HG03520 (cell line): ENCODE results near the gene PLIN4.
"Not testable (repeated sequence)": the region's sequence is repeated elsewhere in the genome, so short reads cannot be mapped to it uniquely, and the experiment has no call there.

ENCODE experiments used
- ATAC-seq: cut with Tn5 transposase; IDR thresholded peaks from one replicate; pipeline ENCODE4 v1.9.1; 2021; ENCODE audit warnings: mild to moderate bottlenecking, moderate library complexity; ENCODE audit not compliant: unreplicated experiment

Gene PLIN4

GRCh38 chr19:4518345-4519171 is at the start of gene PLIN4:
Gene PLIN4 (minus strand): TSS chr19:4518486. CDS start chr19:4518272, 214 bp downstream.
- ATAC-seq: no peak

DNA sequence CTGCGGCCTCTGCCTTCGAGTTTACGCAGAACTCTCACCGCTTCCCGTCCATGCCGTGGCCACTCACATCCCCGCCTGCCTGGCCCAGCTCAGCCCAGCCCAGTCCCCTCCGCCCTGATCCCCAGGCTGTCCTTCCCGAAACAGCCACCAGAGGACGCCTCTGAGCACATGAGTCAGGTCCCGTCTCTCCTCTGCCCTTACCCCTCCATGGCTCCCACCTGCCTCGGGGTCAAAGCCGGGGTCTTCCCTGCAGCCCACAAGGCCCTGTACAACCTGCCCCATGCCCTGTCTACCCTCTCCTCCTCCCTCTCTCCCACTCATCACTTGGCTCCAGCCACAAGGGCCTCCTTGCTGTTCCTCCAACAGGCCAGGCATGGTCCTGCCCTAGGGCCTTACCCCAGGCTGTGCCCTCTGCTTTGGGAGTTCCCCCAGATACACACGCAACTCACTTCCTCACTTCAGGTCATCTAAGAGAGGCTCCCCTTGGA is 49.3 kb upstream of the PLIN4 start:
- ATAC-seq: no peak

- ATAC-seq: no peak
These were observed 48.2 kb upstream of the PLIN4 start for GRCh38 chr19:4566402-4567051.

GRCh38 chr19:4563562-4563961 is 45.3 kb upstream of the PLIN4 start:
- not testable (repeated sequence) for ATAC-seq

DNA sequence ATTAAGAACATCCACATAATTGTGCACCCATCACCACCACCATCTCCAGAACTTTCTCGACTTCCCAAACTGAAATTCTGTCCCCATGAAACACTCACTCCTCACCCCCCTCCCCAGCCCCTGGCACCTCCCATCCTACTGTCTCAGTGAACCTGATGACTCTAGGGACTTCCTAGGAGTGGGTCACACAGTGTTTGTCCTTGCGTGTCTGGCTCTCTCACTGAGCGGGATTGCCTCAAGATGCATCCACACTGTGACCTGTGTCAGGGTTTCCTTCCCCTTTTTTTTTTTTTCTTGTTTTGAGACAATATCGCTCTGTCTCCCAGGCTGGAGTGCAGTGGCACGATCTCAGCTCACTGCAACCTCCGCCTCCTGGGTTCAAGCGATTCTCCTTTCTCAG is 43.8 kb upstream of the PLIN4 start:
- ATAC-seq: not testable (repeated sequence)

DNA sequence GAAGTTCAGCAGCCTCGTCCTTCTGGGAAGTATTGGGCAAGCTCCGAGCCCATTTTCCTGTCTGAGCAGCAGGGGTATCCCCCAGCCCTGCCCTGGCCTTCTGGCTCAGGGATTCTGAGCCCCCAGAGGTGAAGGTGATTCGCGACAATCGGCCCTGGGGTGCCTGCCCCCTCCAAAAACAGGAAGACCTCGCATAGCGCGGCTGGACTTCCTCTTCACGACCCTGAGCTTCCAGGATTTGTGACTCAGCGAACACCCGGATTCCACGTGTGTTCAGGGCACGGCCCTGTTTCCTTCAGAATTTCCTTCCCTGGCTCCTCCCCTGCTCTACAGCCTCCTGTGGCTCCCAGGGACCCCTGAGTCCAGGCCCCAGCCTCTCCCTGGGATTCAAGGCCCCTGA is 41.3 kb upstream of the PLIN4 start, which contains the start of gene SEMA6B:
TSS of gene SEMA6B (minus strand) at position 116 of the 400 bp plus-strand sequence. CDS start 1,227 bp downstream, outside the sequence.
- no peak for ATAC-seq

- ATAC-seq: no peak
These were observed 40.0 kb upstream of the PLIN4 start for GRCh38 chr19:4557971-4558941.

DNA sequence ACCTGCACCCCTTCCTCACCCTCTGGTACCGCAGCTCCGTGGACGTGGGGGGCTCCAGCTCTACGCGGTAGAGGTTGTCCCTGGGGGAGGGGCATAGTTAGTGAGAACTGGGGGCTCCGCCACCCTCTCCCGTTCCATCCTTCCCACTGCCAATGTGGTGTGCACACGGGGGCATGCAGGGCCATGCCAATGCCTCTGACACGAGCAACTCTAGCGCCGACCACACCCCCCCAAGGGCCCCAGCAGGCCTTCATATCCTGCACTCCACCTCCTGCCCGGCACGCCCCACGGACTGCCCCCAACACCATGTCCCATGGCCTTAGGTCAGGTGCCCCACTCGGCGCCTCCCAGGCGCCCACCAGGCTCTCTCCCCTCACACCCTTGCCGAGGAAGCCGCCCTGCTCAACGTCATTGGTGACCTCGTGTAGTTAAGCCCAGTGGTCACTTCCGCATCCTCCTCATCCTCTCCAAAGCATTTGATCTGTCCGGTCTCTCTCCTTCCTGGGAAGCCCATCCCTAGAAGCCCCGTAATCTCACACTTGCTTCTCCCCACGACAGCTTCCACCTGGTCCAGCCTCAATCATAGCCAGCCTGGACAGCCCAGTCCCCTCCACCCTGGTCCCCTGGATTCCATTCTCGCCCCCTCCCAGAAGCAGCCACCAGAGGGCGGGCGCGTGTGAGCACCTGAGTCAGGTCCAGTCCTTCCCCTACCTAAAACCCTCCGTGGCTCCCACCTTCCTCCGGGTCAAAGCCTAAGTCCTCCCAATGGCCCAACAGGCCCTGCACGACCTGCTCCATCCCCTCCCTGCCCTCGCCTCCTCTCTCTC is 39.1 kb upstream of the PLIN4 start:
- no peak for ATAC-seq

- ATAC-seq: no peak
These were observed 38.4 kb upstream of the PLIN4 start for GRCh38 chr19:4556597-4557127.

- no peak for ATAC-seq
These were observed 37.6 kb upstream of the PLIN4 start for GRCh38 chr19:4555657-4556561.

- no peak for ATAC-seq
These were observed 36.4 kb upstream of the PLIN4 start for GRCh38 chr19:4554717-4555116.

DNA sequence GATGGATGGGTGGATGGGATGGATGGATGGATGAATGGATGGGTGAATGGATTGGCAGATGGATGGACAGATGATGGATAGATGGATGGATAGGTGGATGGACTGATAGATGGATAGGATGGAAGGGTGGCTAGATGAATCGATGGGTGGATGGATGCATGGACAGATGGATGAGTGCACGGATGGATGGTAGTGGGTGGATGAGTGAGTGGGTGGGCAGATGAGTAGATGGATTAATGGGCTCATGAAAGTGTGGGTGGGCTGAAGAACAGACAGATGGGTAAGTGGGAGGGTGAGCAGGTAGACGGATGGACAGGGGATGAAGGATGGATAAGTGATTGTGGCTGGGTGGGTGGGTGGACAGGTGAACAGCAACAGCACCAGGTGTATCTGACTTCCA is 35.5 kb upstream of the PLIN4 start:
- no peak for ATAC-seq

DNA sequence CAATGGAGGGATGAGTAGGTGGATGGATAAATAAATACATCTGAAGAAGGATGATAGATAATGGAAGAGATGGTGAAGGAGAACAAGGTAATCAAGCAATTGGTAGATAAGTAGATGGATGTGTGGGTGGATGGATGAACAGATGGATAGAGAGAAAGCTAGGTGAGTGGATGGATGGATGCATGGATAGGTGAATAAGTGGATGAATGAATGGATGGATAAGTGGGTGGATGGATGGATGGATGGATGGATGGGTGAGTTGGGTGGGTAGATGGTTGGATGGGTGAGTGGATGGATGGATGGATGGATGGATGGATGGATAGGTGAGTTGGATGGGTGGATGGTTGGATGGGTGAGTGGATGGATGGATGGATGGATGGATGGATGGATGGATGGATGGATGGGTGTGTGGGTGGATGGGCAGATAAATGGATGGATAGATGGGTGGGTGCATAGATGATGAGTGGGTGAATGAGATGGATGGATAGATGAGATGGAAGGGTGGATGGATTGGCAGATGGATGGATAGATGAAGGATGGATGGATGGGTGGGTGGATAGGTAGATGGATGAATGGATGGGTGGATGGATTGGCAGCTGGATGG is 34.9 kb upstream of the PLIN4 start:
- ATAC-seq: no peak

DNA sequence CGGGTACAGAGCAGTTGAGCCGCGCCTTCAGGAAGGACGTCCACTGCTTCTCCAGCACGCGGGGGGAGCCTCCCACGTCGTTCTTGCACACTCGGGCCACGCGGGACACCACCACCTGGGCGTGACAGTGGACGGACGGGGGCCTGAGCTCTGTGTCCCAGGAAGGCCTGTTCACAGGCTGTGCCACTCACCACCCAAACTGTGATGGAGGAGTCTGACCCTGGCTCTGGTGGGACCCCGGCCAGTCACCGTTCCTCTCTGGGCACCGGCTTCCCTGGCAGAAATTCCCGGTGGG is 34.2 kb upstream of the PLIN4 start:
- no peak for ATAC-seq

GRCh38 chr19:4550479-4551050 is 32.3 kb upstream of the PLIN4 start:
- no peak for ATAC-seq

GRCh38 chr19:4550018-4550417 is 31.7 kb upstream of the PLIN4 start:
- ATAC-seq: no peak

DNA sequence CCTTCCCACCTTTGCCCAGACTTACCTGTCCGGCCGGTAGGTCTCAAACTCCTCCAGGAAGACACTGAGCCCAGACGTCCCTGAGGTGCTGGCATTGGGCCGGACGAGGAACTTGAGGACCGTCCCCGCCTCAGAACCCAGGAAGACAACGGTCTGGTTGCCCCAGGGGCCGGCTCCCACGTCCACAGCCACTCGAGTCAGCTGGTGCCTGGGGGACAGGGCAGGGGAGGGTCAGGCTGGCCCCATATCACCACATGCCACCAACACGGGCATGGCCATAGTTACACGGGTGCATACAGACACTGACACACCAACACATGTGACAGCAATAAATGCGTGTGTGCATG is 29.9 kb upstream of the PLIN4 start:
- no peak for ATAC-seq
